NT2/D1 (cell line): ENCODE results near the gene AHRR.
"Not testable (repeated sequence)": the region's sequence is repeated elsewhere in the genome, so short reads cannot be mapped to it uniquely, and the experiment has no call there.

Experiments
- DNase-seq: peaks from one replicate; pipeline ENCODE4 v3.0.0-alpha.2; 2011; ENCODE audit warnings: low read depth, low spot score
- H3K27me3 ChIP-seq: 2 replicates; pipeline ENCODE4 v1.6.0; 2011; ENCODE audit warnings: mild to moderate bottlenecking; ENCODE audit not compliant: insufficient read length, insufficient read depth
- H3K36me3 ChIP-seq: 2 replicates; pipeline ENCODE4 v1.6.1; 2011; ENCODE audit warnings: mild to moderate bottlenecking, low read length, mixed read lengths; ENCODE audit not compliant: insufficient read depth, insufficient read length
- H3K4me1 ChIP-seq: 2 replicates; pipeline ENCODE4 v1.5.1; 2011; ENCODE audit not compliant: insufficient read depth, insufficient read length
- H3K4me3 ChIP-seq: 2 replicates; pipeline ENCODE4 v1.5.1; 2011; ENCODE audit warnings: low read depth; ENCODE audit not compliant: insufficient read length
- H3K9ac ChIP-seq: 2 replicates; pipeline ENCODE4 v1.6.0; 2011; ENCODE audit warnings: low read depth; ENCODE audit not compliant: insufficient read length
- H3K9me3 ChIP-seq: 2 replicates; pipeline ENCODE4 v1.5.1; 2011; ENCODE audit warnings: mild to moderate bottlenecking, low read length; ENCODE audit not compliant: insufficient read depth
- SUZ12 ChIP-seq: IDR thresholded peaks from 2 replicates; pipeline ENCODE4 v1.6.1; 2011; ENCODE audit not compliant: insufficient read length, insufficient read depth; ENCODE audit errors: extremely low read depth
- YY1 ChIP-seq: IDR thresholded peaks from 2 replicates; pipeline ENCODE4 v1.6.1; 2011; ENCODE audit not compliant: insufficient read length, insufficient read depth
- ZNF274 ChIP-seq: IDR thresholded peaks from 2 replicates; pipeline ENCODE4 v1.6.1; 2011; ENCODE audit warnings: mild to moderate bottlenecking, low read depth, low read length

AHRR gene

DNA sequence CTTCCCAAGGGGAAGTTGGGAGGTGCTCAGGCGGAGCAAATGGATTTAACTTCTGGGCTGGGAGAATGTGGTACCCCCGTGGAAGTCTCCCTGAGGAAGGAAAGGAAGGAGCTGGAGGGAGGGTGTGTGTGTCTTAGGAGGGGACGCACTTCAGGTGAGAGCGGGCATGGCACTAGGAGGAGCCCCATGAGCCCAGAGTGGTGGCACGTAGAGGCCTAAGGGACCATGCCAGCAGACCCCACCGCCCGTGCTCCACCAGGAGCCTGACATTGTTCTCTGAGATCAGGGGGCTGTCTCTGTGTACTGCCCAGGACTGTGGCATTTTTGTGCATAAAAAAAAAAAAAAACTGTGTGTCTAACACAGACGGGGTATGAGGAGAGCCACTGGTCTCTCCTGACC is 18.5 kb upstream of the AHRR start:
- no peaks in the 10 kb centered on the region for H3K4me1 ChIP-seq
- TF ChIP-seq YY1: no peak
- TF ChIP-seq ZNF274: no peak
- TF ChIP-seq SUZ12: no peak
- H3K36me3 ChIP-seq: peaks cover 26% of the 10 kb centered on the region
- no peak for DNase-seq
- no peak overlapping the region for H3K4me3 ChIP-seq
- no peak overlapping the region for H3K9ac ChIP-seq
- no peaks in the 10 kb centered on the region for H3K9me3 ChIP-seq
- H3K27me3 ChIP-seq: no peaks in the 10 kb centered on the region

DNA sequence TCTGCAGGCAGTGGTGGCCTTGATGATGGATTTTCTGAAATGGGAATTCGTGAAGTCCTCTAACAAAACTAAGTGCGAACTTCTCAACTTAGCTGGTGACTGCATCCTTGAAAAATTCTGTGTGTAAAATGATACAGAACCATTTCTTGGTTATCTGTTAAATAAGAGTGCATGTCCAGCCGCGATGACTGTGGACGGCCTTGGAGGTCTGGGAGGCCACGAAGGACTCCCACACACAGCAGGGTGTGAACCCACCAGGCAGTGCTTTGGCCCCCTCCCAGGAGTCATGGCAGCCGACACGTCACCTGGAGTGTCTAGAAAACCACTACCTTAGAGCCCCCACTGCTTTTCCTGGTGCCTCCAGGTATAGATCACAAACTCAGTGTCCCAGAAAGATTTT is 17.8 kb upstream of the AHRR start:
- not testable (repeated sequence) for H3K9me3 ChIP-seq, DNase-seq
- peaks cover 31% of the 10 kb centered on the region for H3K36me3 ChIP-seq

DNA sequence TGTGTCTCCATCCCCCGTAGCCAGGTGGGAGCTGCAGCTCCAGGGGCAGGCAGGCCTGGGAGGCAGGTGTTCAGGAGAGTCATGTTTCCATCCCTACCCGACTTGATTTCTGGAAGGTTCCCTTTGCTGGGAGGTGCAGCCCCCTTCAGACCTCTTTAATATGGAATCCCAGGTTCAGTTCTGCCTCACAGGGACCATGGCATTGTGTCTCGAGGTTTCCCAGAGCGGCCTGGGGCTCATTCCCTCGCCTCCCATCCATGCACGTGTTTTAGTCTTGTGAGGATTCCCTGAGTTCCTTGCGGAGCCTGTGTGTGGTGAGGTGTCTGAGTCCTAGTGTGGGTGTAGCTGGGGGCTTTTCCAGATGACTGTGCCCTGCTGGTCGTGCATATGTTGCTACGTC is 16.5 kb upstream of the AHRR start:
- Histone ChIP-seq H3K36me3 (peaks cover 39% of the 10 kb centered on the region), H3K4me1 (no peaks in the 10 kb centered on the region), H3K4me3 (no peak overlapping the region), H3K9me3 (no peaks in the 10 kb centered on the region), H3K9ac (no peak overlapping the region), H3K27me3 (no peaks in the 10 kb centered on the region)
- TF ChIP-seq YY1 (no peak), SUZ12 (no peak), ZNF274 (no peak)
- DNase-seq: no peak

More for the DNA sequence above, 17.8 kb upstream of the AHRR start:
- H3K9ac ChIP-seq, H3K27me3 ChIP-seq, H3K4me1 ChIP-seq, H3K4me3 ChIP-seq: not testable (repeated sequence)

DNA sequence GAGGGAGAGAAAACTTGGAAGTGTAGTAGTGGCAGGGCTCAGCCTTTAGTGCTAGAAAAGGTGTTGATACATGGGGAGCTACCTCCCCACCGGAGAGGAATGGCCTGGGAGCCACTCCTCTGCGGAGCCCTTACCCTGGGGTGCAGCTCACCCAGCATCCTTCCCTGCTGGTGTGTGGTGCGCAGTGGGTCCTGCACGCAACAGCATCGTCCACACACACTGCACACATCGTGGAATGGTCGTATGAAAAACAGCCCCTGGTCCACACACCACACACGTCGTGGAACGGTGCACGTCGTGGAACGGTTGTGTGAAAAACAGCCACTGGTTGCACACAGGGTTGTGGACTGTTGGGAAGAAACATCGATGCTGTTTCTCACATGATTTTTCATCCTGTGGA is 16.1 kb upstream of the AHRR start:
- no peak overlapping the region for H3K9ac ChIP-seq
- H3K27me3 ChIP-seq: no peaks in the 10 kb centered on the region
- no peaks in the 10 kb centered on the region for H3K9me3 ChIP-seq
- H3K4me3 ChIP-seq: no peak overlapping the region
- H3K4me1 ChIP-seq: no peaks in the 10 kb centered on the region
- TF ChIP-seq ZNF274 (no peak), SUZ12 (no peak), YY1 (no peak)
- DNase-seq: no peak
- peaks cover 42% of the 10 kb centered on the region for H3K36me3 ChIP-seq

DNA sequence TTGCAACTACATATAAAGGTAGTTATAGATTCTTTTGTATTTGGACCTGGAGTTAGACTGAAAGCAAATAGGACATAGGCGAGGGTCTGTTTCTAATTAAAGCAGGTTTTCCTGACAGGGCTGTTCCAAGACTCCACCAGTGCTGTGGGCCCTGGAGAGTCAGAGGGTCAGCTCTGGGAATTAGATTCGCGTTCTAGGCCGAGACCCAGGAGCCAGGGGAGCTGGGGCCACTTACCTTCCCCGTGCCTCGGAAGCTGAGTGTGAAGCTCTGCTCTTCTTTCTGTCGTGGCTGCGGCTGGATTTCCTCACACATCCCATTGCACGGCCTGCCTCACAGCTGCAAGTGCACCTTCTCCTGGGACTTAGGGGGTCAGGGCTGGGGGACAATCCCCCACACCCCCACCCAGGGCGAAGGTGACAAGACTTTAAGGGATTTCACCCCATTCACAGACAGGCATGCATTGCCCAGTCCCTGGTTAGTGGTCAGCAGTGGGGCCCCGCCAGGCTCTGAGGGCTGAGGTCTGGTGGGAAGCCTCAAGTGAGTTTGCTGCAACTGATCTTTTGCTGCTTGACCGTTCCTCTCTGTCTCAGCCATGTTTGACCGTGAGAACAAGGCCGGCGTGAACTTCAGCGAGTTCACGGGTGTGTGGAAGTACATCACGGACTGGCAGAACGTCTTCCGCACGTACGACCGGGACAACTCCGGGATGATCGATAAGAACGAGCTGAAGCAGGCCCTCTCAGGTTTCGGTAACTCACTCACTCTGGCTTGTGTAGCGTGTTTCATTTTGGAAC is 15.3 kb upstream of the AHRR start:
- TF ChIP-seq SUZ12 (no peak), ZNF274 (no peak), YY1 (no peak)
- Histone ChIP-seq H3K9me3 (no peaks in the 10 kb centered on the region), H3K9ac (no peak overlapping the region), H3K4me1 (peaks cover 3% of the 10 kb centered on the region), H3K27me3 (no peaks in the 10 kb centered on the region), H3K4me3 (no peak overlapping the region), H3K36me3 (peaks cover 48% of the 10 kb centered on the region)
- no peak for DNase-seq

DNA sequence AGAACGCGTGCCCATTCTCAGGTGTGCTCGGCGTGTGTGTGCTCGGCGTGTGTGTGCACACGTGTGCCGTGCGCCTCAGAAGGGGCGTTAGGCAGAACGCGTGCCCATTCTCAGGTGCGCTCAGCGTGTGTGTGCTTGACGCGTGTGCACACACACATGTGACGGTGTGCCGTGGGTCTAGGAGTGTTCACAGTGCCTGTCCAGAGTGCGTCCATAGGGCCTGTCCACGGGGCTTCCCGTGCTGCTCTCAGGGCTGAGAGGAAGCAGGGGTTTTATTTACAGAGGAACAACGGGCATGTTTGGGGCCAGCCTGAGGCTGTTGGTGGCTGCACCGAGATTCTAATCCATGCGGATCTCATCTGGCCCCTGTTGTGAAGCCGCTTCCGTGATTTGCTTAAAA is 14.2 kb upstream of the AHRR start:
- DNase-seq: no peak
- no peaks in the 10 kb centered on the region for H3K27me3 ChIP-seq
- H3K9me3 ChIP-seq: no peaks in the 10 kb centered on the region
- peaks cover 3% of the 10 kb centered on the region for H3K4me1 ChIP-seq
- no peak for TF ChIP-seq SUZ12
- TF ChIP-seq YY1: no peak
- no peak for TF ChIP-seq ZNF274
- peaks cover 54% of the 10 kb centered on the region for H3K36me3 ChIP-seq
- no peak overlapping the region for H3K9ac ChIP-seq
- no peak overlapping the region for H3K4me3 ChIP-seq

DNA sequence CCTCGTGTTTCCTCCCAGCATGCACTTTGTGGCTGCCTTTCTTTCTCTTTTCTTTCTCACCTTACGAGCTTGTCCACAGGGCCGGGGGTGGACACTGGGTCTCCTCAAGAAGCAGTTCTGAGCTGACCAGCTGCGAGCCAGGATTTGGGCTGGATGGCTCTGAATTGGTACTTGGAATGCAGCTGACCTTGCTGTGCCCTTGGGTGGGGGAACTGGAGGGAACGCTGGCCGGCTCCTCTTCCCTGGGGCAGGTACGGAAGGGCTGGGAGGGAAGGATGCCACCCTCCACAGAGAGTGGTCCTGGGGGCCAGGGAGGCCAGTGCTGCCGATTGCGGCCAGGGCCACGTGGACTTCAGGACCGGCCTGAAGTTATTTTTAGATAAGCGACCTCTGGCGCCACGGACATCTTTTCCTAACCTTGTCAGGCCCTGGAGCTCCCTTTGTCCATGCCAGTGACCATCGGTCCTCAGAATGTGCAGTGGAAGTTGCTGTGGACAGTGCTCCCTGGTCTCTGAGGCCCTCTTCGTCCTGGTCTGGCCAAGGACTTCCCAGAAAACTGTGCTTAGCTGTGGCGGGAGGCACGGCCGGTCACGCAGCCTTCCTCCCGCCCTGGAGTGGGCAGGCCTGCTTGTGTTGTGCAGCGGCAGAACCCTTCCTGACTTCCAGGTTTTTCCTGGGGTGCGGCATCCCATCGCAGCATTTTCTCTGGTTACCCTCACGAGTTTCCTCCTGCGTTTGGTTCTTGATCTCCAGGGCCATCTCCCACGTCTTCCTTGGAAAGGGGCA is 13.5 kb upstream of the AHRR start:
- H3K36me3 ChIP-seq: peaks cover 54% of the 10 kb centered on the region
- no peak for DNase-seq

More for the DNA sequence above, 13.5 kb upstream of the AHRR start:
- no peak overlapping the region for H3K4me3 ChIP-seq
- H3K4me1 ChIP-seq: peaks cover 3% of the 10 kb centered on the region
- H3K9ac ChIP-seq: no peak overlapping the region
- H3K9me3 ChIP-seq: no peaks in the 10 kb centered on the region
- TF ChIP-seq SUZ12: no peak
- TF ChIP-seq ZNF274: no peak
- TF ChIP-seq YY1: no peak
- no peaks in the 10 kb centered on the region for H3K27me3 ChIP-seq
